Right atrium auricular region (tissue), 2 donors: ENCODE data around the gene MCRIP1. TPM values are rescaled to one million over a fixed set of nuclear protein-coding genes. Genes with fewer than 3 reads are reported as not detected.

Experiments
- DNase-seq: peaks from one replicate; pipeline ENCODE4 v3.0.0-alpha.2; 2019; ENCODE audit warnings: low spot score
- H3K27ac ChIP-seq, 2 donors: fragments of 200-600 bp; sonication (generic); 1 replicate in 1 of 2; 2 replicates in 1 of 2; pipeline ENCODE4 v1.5.1; 2016 to 2019
- H3K27me3 ChIP-seq, 2 donors: fragments of 200-600 bp; sonication (generic); one replicate each; pipeline versions ENCODE4 v1.5.1 to v1.6.0; 2017 to 2019
- H3K36me3 ChIP-seq: fragments of 200-600 bp; sonication (generic); one replicate; pipeline ENCODE4 v1.5.1; 2016
- H3K4me1 ChIP-seq, 2 donors: fragments of 200-600 bp; sonication (generic); one replicate each; pipeline versions ENCODE4 v1.5.1 to v1.6.0; 2017 to 2019
- H3K4me3 ChIP-seq, 2 donors: fragments of 200-600 bp; sonication (generic); 1 replicate in 1 of 2; 2 replicates in 1 of 2; pipeline ENCODE4 v1.5.1; 2017 to 2019; ENCODE audit warnings: mild to moderate bottlenecking in 1 of 2, moderate library complexity in 1 of 2
- H3K9me3 ChIP-seq, 2 donors: fragments of 200-600 bp; sonication (generic); one replicate each; pipeline ENCODE4 v1.5.1; 2019
- total RNA-seq, 2 donors: library from RNA; depleted of rRNA; stranded (reverse); fragments of >200 nt; gene quantifications; one replicate each; pipeline ENCODE4 v1.1.0, GENCODE V29; 2016
- TF ChIP-seq, protein P1 (sequence below), 2 donors: fragments of 200-600 bp; sonication (generic); IDR thresholded peaks; one replicate each; pipeline ENCODE4 v1.5.1; 2019; ENCODE audit warnings: antibody characterized with exemption in 2 of 2

MCRIP1 gene
- total RNA-seq, 2 donors from 2014 or later = 91.3 to 108 TPM

DNA sequence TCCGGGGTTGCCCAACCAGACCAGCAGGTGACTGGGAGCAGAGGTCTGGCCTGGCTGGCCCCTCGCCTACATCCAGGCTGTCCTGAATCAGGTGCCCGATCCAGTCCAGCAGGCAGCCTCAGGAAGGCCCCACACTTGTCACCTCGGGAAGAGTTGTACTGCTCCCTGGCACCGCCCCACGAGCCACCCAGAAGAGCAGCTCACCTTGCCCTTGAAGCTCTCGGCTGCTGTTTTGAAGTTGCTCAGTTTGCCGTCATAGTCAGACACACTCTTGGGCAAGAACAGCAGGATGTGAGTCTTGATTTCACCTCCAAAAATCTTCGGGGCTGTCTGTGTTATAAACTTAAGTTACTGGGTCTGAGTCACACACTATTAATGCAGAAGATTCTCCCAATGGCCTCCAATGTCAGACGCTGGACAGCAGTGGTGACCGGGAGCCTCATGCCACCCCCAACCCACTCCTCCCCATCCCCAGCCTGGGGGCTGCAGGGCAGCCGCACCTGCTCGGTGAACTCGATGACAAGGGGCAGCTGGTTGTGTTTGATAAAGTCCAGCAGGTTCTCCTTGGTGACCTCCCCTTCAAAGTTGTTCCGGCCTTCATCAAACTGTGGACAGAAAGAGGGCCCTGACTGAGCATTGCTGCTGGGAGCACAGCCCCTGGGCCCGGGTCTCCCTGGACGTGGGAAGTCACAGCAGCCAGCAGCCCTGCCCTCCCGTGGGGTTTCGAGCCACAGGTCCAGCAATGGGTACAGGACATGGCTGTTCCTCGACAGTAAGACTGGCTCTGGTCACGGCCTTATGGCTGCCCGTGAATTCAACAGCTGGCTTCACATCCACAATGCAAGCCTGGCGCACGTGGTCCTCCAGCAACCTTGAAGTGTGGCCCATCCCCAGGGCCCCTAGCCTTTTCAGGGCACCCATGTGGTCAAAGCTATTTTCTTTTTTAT lies 13.9 kb upstream of the MCRIP1 start:
- H3K4me3 ChIP-seq = no peak overlapping the region
- H3K4me1 ChIP-seq = no peaks in the 10 kb centered on the region
- DNase-seq = no peak
- no peak overlapping the region for H3K27ac ChIP-seq
- TF ChIP-seq, protein P1, sequence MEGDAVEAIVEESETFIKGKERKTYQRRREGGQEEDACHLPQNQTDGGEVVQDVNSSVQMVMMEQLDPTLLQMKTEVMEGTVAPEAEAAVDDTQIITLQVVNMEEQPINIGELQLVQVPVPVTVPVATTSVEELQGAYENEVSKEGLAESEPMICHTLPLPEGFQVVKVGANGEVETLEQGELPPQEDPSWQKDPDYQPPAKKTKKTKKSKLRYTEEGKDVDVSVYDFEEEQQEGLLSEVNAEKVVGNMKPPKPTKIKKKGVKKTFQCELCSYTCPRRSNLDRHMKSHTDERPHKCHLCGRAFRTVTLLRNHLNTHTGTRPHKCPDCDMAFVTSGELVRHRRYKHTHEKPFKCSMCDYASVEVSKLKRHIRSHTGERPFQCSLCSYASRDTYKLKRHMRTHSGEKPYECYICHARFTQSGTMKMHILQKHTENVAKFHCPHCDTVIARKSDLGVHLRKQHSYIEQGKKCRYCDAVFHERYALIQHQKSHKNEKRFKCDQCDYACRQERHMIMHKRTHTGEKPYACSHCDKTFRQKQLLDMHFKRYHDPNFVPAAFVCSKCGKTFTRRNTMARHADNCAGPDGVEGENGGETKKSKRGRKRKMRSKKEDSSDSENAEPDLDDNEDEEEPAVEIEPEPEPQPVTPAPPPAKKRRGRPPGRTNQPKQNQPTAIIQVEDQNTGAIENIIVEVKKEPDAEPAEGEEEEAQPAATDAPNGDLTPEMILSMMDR (IDR thresholded peaks at IDR 0.05) = no peak
- H3K27me3 ChIP-seq = no peaks in the 10 kb centered on the region
- H3K9me3 ChIP-seq = no peaks in the 10 kb centered on the region
- peaks cover 74% of the 10 kb centered on the region for H3K36me3 ChIP-seq

DNA sequence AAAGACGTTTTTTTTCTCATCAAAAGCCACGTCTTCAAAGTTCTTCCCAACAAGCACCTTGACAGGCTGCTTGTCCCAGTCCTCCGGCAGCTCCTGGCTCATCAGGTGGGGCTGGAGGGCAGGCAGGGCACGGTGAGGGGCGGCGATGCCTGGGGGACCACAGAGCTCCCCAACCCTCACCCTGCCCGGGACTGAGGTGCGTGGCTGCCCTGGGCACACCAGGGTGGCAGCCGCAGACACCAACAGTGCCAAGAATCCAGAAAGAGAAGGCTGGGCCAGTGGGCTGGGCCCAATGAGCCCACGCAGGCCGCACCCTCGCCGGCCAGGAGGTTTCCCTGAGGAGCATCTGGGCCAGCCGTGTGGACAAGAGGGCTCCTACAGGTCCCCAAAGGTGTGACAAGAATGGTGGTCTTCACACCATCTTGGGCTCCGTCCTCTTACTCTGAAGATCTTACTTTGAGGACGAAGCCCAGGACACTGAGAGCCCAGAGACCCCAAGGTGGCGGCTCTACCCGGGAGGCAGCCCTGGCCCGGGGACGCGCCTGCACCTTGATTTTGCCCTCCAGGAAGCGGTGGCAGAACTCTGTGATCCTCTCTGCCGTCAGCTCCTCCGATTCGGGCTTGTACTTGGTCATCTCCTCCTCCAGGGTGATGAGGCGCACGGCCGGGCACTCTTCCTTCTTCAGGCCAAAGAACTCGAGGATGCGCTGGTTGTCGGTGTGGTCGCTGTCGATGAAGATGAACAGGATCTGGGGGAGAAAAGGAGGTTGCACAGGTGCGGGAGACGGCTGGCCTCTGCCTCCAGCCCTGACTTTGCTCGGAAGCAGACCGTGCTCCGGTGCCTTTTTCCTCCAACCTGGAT lies 13.0 kb upstream of the MCRIP1 start:
- Histone ChIP-seq H3K27me3 (no peaks in the 10 kb centered on the region), H3K9me3 (no peaks in the 10 kb centered on the region), H3K27ac (no peak overlapping the region), H3K4me1 (peaks cover 0 to 4% of the 10 kb centered on the region in 2 donors), H3K36me3 (peaks cover 65% of the 10 kb centered on the region), H3K4me3 (no peak overlapping the region)
- DNase-seq = no peak
- TF ChIP-seq, protein P1 (IDR thresholded peaks at IDR 0.05) = no peak

DNA sequence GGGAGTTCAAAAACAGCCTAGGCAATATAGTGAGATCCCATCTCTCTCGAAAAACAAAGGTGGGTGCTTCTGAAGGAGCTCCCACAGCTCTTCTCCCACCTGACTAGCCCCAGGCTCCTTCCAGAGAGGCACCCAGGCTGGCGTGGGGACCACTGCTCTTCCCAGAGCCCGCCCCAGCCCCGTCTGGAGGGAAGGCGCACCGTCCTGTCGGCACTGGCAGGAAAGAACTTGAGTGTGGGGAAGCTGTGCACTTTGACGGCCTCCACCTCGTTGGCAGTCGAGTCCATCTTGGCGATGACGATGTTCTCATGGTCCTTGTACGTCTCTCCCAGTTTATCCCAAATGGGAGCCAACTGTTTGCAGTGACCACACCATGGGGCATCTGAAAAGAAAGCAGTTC lies 12.3 kb upstream of the MCRIP1 start:
- TF ChIP-seq, protein P1 (IDR thresholded peaks at IDR 0.05) = no peak
- Histone ChIP-seq H3K27me3 (no peaks in the 10 kb centered on the region), H3K9me3 (no peaks in the 10 kb centered on the region), H3K36me3 (peaks cover 62% of the 10 kb centered on the region), H3K27ac (no peak overlapping the region), H3K4me3 (no peak overlapping the region), H3K4me1 (peaks cover 0 to 7% of the 10 kb centered on the region in 2 donors)
- DNase-seq = no peak

DNA sequence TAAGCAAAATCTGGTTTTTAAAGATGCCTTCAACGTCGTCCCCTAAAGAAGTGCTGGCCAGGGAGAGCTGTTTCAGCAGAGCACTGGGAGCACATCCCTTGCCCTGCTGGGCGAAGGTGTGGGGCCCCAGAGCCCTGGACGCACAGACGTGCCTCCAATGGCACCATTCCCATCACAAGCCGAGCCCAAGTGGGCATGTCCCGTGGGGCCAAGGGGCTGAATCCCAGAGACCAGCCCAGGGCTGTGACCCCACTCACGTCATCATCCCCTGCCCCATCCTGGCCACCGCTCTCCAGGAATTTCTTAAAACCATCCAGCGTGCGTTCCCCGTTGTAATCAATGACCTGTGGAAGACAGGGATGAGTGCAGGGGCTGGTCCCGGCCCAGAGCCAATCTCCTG lies 11.8 kb upstream of the MCRIP1 start:
- peaks cover 58% of the 10 kb centered on the region for H3K36me3 ChIP-seq
- TF ChIP-seq, protein P1 (IDR thresholded peaks at IDR 0.05) = no peak
- H3K27me3 ChIP-seq = no peaks in the 10 kb centered on the region
- no peak overlapping the region for H3K4me3 ChIP-seq
- no peaks in the 10 kb centered on the region for H3K9me3 ChIP-seq
- no peak for DNase-seq
- H3K4me1 ChIP-seq = peaks cover 0 to 7% of the 10 kb centered on the region in 2 donors
- H3K27ac ChIP-seq = no peak overlapping the region

DNA sequence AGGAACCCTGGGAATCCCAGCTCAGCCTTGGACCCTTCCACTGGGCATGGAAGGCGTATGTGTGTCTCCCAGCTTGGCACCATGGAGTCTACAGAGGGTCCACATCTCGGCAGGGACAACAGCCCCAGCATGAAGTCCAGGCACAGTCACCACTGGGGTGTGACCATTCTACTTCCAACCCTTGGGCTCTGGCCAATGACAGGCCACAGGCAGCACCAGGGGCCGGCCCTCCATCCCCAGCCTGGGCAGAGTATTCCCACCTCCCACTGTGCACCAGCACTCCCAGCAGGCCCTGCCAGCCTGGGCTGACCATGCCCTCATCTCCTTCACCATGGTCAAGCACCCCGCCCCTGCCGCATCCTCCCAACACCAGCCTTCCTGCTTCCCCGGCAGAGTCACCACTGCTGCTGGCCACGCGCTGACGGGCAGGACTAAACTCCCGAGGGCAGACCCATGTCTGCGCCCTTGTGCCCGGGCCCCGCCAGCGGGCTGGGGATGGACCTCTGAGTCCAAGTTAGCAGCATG lies 11.3 kb upstream of the MCRIP1 start:
- Histone ChIP-seq H3K4me1 (peaks cover 0 to 7% of the 10 kb centered on the region in 2 donors), H3K27me3 (no peaks in the 10 kb centered on the region), H3K4me3 (no peak overlapping the region), H3K36me3 (peaks cover 53% of the 10 kb centered on the region), H3K9me3 (no peaks in the 10 kb centered on the region), H3K27ac (no peak overlapping the region)
- TF ChIP-seq, protein P1 (IDR thresholded peaks at IDR 0.05) = no peak
- DNase-seq = no peak
